DOHH2 (cell line): ENCODE results near the gene CHCHD4.

Experiments
- H3F3A ChIP-seq: fragments of 200-600 bp; sonication (generic), shearing (Covaris generic); 2 replicates; pipeline ENCODE4 v1.6.0; 2016; ENCODE audit warnings: antibody characterized with exemption, mild to moderate bottlenecking; ENCODE audit not compliant: control insufficient read depth, insufficient read depth
- H3K27ac ChIP-seq: fragments of 200-600 bp; sonication (generic); 2 replicates; pipeline ENCODE4 v1.5.1; 2014; ENCODE audit warnings: low read depth, mild to moderate bottlenecking, low read length, moderate library complexity
- H3K27me3 ChIP-seq: fragments of 200-600 bp; sonication (generic); 2 replicates; pipeline ENCODE4 v1.6.1; 2014; ENCODE audit warnings: mild to moderate bottlenecking, low read length, mixed read lengths; ENCODE audit not compliant: control insufficient read depth
- H3K36me3 ChIP-seq: fragments of 200-600 bp; sonication (generic); 2 replicates; pipeline ENCODE4 v1.6.1; 2014; ENCODE audit warnings: mild to moderate bottlenecking, low read length, moderate library complexity, mixed read lengths; ENCODE audit not compliant: control insufficient read depth
- H3K4me1 ChIP-seq: fragments of 200-600 bp; sonication (generic); 2 replicates; pipeline ENCODE4 v1.6.1; 2014; ENCODE audit warnings: mild to moderate bottlenecking, low read length, mixed read lengths; ENCODE audit not compliant: control insufficient read depth
- H3K4me2 ChIP-seq: fragments of 200-600 bp; sonication (generic); 2 replicates; pipeline ENCODE4 v1.6.0; 2014; ENCODE audit warnings: mild to moderate bottlenecking, low read length, moderate library complexity
- H3K4me3 ChIP-seq: fragments of 200-600 bp; sonication (generic); 2 replicates; pipeline ENCODE4 v1.5.1; 2014; ENCODE audit warnings: mild to moderate bottlenecking, low read length, mixed read lengths
- H3K79me2 ChIP-seq: fragments of 200-600 bp; sonication (generic); 2 replicates; pipeline ENCODE4 v1.6.1; 2014; ENCODE audit warnings: mild to moderate bottlenecking, low read length, mixed read lengths; ENCODE audit not compliant: control insufficient read depth
- H3K9me2 ChIP-seq: fragments of 200-600 bp; sonication (generic); replicated peaks from 2 replicates; pipeline ENCODE4 v1.6.1; 2014; ENCODE audit warnings: mild to moderate bottlenecking, low read length, mixed read lengths; ENCODE audit not compliant: control insufficient read depth
- H3K9me3 ChIP-seq: fragments of 200-600 bp; sonication (generic); 2 replicates; pipeline ENCODE4 v1.6.1; 2014; ENCODE audit warnings: antibody characterized with exemption, low read length, mixed read lengths; ENCODE audit not compliant: control insufficient read depth, insufficient read depth
- H4K20me1 ChIP-seq: fragments of 200-600 bp; sonication (generic); 2 replicates; pipeline ENCODE4 v1.6.0; 2014; ENCODE audit warnings: low read depth, mild to moderate bottlenecking, antibody characterized with exemption, low read length, moderate library complexity; ENCODE audit not compliant: control insufficient read depth, insufficient read depth
- EZH2phosphoT487 ChIP-seq: fragments of 200-600 bp; sonication (generic); IDR thresholded peaks from 2 replicates; pipeline ENCODE4 v1.6.1; 2017; ENCODE audit warnings: borderline replicate concordance, mild to moderate bottlenecking, antibody characterized with exemption, low read length, moderate library complexity, mixed read lengths
- TF ChIP-seq, protein P1 (sequence below): fragments of 200-600 bp; sonication (generic); IDR thresholded peaks from one replicate; pipeline ENCODE4 v1.5.1; 2014; ENCODE audit warnings: antibody characterized with exemption, mild to moderate bottlenecking, low read depth, low read length; ENCODE audit not compliant: poor library complexity, severe bottlenecking

Gene CHCHD4

DNA sequence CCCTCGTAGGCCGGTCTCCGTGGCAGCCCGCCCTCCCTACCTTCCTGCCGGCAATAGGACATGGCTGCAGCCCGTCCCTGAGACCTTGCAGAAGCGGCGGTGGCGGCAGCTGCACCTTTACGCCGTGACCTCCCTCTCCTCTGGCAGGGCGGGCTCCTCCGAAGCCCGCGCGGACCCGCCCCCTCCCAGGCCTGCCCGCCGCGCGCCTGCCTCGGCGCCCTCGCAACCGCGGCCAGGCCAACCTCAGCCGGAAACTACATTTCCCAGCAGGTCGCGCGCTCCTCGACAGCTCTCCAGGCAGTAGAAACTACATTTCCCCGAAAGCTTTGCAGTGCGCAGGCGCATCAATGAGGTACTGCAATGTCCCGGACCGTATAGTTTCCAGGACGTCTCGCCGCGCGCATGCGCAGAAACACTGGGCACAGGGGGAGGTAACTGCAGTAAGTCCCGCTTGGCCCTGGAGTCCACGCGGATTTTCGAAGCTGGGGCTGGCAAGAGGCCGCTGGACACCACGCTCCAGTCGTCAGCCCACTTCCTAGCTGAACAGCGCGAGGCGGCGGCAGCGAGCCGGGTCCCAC, at the start of gene CHCHD4, which contains the start of gene TMEM43:
CHCHD4 (minus strand) TSS at position 256 of the 578 bp plus-strand sequence; CDS start at position 62, 194 bp downstream.
TMEM43 (plus strand) TSS at position 438 of the 578 bp plus-strand sequence. CDS start 142 bp downstream, outside the sequence.
- Histone ChIP-seq H3K27me3 (no peaks in the 10 kb centered on the region), H3K36me3 (peaks cover 60% of the 10 kb centered on the region), H3K79me2 (peaks cover 88% of the 10 kb centered on the region), H4K20me1 (peaks cover 6% of the 10 kb centered on the region; the same call in 1 of the 2 replicates), H3K4me2 (peak within 1 kb of the TSS; percentile 88), H3K9me3 (no peaks in the 10 kb centered on the region), H3K4me1 (peaks cover 38% of the 10 kb centered on the region), H3F3A (no peaks in the 10 kb centered on the region), H3K4me3 (peak within 1 kb of the TSS; percentile 96), H3K9me2 (no peaks in the 10 kb centered on the region), H3K27ac (peak within 1 kb of the TSS; percentile 67)
- TF ChIP-seq EZH2phosphoT487: no peak
- TF ChIP-seq, protein P1, sequence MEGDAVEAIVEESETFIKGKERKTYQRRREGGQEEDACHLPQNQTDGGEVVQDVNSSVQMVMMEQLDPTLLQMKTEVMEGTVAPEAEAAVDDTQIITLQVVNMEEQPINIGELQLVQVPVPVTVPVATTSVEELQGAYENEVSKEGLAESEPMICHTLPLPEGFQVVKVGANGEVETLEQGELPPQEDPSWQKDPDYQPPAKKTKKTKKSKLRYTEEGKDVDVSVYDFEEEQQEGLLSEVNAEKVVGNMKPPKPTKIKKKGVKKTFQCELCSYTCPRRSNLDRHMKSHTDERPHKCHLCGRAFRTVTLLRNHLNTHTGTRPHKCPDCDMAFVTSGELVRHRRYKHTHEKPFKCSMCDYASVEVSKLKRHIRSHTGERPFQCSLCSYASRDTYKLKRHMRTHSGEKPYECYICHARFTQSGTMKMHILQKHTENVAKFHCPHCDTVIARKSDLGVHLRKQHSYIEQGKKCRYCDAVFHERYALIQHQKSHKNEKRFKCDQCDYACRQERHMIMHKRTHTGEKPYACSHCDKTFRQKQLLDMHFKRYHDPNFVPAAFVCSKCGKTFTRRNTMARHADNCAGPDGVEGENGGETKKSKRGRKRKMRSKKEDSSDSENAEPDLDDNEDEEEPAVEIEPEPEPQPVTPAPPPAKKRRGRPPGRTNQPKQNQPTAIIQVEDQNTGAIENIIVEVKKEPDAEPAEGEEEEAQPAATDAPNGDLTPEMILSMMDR: no peak

DNA sequence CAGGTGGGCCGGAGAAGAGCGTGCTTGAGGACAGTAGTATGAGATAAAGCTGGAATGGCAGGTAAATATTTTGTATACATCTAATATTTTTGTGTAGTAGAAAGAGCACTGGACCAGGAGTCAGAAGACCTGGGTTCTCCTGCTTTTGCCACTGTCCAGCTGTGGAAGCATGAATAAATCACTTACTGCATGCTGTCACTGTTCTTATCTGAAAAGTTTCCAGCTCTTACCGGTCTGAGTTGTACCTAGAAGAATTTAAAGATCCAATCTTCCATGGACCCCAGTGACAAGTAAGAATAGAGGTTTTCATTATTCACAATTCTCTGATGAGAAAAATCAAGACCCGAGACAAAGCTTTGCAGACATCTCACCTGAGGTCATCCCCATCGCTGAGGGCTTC, 47.8 kb upstream of the CHCHD4 start:
- TF ChIP-seq, protein P1: no peak
- TF ChIP-seq EZH2phosphoT487: no peak
- peaks cover 36% of the 10 kb centered on the region for H3K4me1 ChIP-seq
- no peak overlapping the region for H3K27ac ChIP-seq
- peaks cover 61% of the 10 kb centered on the region for H3K36me3 ChIP-seq
- peaks cover 10% of the 10 kb centered on the region; the same call in 1 of the 2 replicates for H4K20me1 ChIP-seq
- no peaks in the 10 kb centered on the region for H3K27me3 ChIP-seq
- peaks cover 13% of the 10 kb centered on the region for H3F3A ChIP-seq
- no peak overlapping the region for H3K4me3 ChIP-seq
- H3K9me2 ChIP-seq: no peaks in the 10 kb centered on the region
- peaks cover 45% of the 10 kb centered on the region for H3K79me2 ChIP-seq
- H3K4me2 ChIP-seq: no peak overlapping the region
- no peaks in the 10 kb centered on the region for H3K9me3 ChIP-seq

DNA sequence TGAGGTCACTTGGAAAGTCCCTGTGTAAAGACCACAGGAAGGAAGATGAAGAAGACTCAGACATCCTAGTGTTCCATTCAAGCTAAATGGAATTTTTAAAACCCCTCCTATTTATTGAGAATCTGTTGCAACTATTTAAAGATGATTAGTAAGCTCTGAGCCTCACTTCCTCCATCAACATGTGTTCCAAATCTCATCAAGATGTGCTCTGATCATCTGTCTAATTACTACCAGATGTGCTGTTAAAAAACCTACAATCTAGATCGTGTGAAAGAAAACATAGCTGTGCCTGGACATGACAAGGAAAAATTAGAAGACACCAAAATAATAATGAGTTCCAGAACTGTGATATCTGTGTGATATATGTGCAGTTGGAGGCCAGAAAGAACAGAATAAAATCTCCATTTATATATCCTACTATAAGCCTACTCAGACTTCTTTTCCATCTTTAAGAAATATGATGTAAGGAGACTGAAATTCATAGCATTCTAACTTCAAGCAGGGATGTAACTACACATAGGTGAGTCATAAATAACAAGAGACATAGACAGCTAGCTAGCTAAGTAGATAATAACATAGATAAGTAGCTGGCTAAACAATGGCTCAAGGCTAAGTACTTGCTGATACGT, 46.0 kb upstream of the CHCHD4 start:
- peaks cover 4% of the 10 kb centered on the region for H3F3A ChIP-seq
- no peaks in the 10 kb centered on the region for H3K9me3 ChIP-seq
- peaks cover 17% of the 10 kb centered on the region for H3K4me1 ChIP-seq
- no peak overlapping the region for H3K27ac ChIP-seq
- no peak overlapping the region for H3K4me2 ChIP-seq
- H3K4me3 ChIP-seq: no peak overlapping the region
- H3K27me3 ChIP-seq: no peaks in the 10 kb centered on the region
- no peaks in the 10 kb centered on the region for H3K9me2 ChIP-seq
- peaks cover 6% of the 10 kb centered on the region; the same call in 1 of the 2 replicates for H4K20me1 ChIP-seq
- peaks cover 78% of the 10 kb centered on the region for H3K36me3 ChIP-seq
- peaks cover 27% of the 10 kb centered on the region for H3K79me2 ChIP-seq
- TF ChIP-seq, protein P1: no peak
- no peak for TF ChIP-seq EZH2phosphoT487
